ENCODE results near the gene ASB1. TPM values are rescaled to one million over a fixed set of nuclear protein-coding genes. Genes with fewer than 3 reads are reported as not detected.
"Not testable (repeated sequence)": the region's sequence is repeated elsewhere in the genome, so short reads cannot be mapped to it uniquely, and the experiment has no call there.

Gene ASB1
- total RNA-seq, 2 donors from 2014 or later: 11.9 to 27.8 TPM

GRCh38 chr2:238439917-238440316, 13.2 kb downstream of the ASB1 start:
- no peak for TF ChIP-seq CTCF (IDR thresholded peaks at IDR 0.05)
- TF ChIP-seq POLR2A (IDR thresholded peaks at IDR 0.05): no peak
- peak overlapping the region in 1 of 2 donors; percentile 26 for H3K27ac ChIP-seq

GRCh38 chr2:238440331-238440730, 13.6 kb downstream of the ASB1 start:
- no peak for TF ChIP-seq CTCF (IDR thresholded peaks at IDR 0.05)
- no peak for TF ChIP-seq POLR2A (IDR thresholded peaks at IDR 0.05)
- TF ChIP-seq POLR2AphosphoS5 (IDR thresholded peaks at IDR 0.05): no peak
- no peaks in the 10 kb centered on the region for H3K9me3 ChIP-seq
- intact Hi-C loops (cut with DNase I): no loop called here
- no peak overlapping the region for H3K4me3 ChIP-seq
- 84% methylated on average over 4 of the region's 4 CpGs for WGBS
- H3K4me1 ChIP-seq (replicated peaks): no peaks in the 10 kb centered on the region
- DNase-seq (ENCODE audit: low spot score): no peak
- H3K27me3 ChIP-seq (replicated peaks; ENCODE audit: insufficient read depth): no peaks in the 10 kb centered on the region
- H3K27ac ChIP-seq: no peak overlapping the region
- no peaks in the 10 kb centered on the region for H3K36me3 ChIP-seq

More at GRCh38 chr2:238439917-238440316, 13.2 kb downstream of the ASB1 start:
- DNase-seq (ENCODE audit: low spot score): no peak
- no peaks in the 10 kb centered on the region for H3K9me3 ChIP-seq
- intact Hi-C loops (cut with DNase I): no loop called here
- no peak overlapping the region for H3K4me3 ChIP-seq
- no peaks in the 10 kb centered on the region for H3K36me3 ChIP-seq
- WGBS: 60% methylated on average over 2 of the region's 2 CpGs
- H3K4me1 ChIP-seq (replicated peaks): no peaks in the 10 kb centered on the region
- no peaks in the 10 kb centered on the region for H3K27me3 ChIP-seq (replicated peaks; ENCODE audit: insufficient read depth)

GRCh38 chr2:238440767-238441166, 14.0 kb downstream of the ASB1 start:
- H3K27me3 ChIP-seq (replicated peaks; ENCODE audit: insufficient read depth): no peaks in the 10 kb centered on the region
- TF ChIP-seq POLR2AphosphoS5 (IDR thresholded peaks at IDR 0.05) (no peak), CTCF (IDR thresholded peaks at IDR 0.05) (no peak), POLR2A (IDR thresholded peaks at IDR 0.05) (no peak)
- no peaks in the 10 kb centered on the region for H3K9me3 ChIP-seq
- no peak overlapping the region for H3K27ac ChIP-seq
- intact Hi-C loops (cut with DNase I): no loop called here
- H3K36me3 ChIP-seq: no peaks in the 10 kb centered on the region
- H3K4me3 ChIP-seq: no peak overlapping the region
- 95% methylated on average over 11 of the region's 11 CpGs for WGBS
- H3K4me1 ChIP-seq (replicated peaks): no peaks in the 10 kb centered on the region
- DNase-seq (ENCODE audit: low spot score): no peak

- Histone ChIP-seq H3K36me3 (no peaks in the 10 kb centered on the region), H3K27ac (no peak overlapping the region), H3K4me1 (replicated peaks) (no peaks in the 10 kb centered on the region), H3K9me3 (no peaks in the 10 kb centered on the region), H3K4me3 (no peak overlapping the region), H3K27me3 (replicated peaks; ENCODE audit: insufficient read depth) (no peaks in the 10 kb centered on the region)
- TF ChIP-seq POLR2A (IDR thresholded peaks at IDR 0.05) (no peak), CTCF (IDR thresholded peaks at IDR 0.05) (no peak), POLR2AphosphoS5 (IDR thresholded peaks at IDR 0.05) (no peak)
- WGBS: 62% methylated on average over 17 of the region's 17 CpGs
- DNase-seq (ENCODE audit: low spot score): no peak
- intact Hi-C loops (cut with DNase I): no loop called here
These were observed 14.8 kb downstream of the ASB1 start for GRCh38 chr2:238441262-238442114.

- H3K27ac ChIP-seq; H3K4me3 ChIP-seq; H3K27me3 ChIP-seq (replicated peaks; ENCODE audit: insufficient read depth); H3K36me3 ChIP-seq; DNase-seq (ENCODE audit: low spot score); H3K4me1 ChIP-seq (replicated peaks); intact Hi-C loops (cut with DNase I); H3K9me3 ChIP-seq: not testable (repeated sequence)
- 72% methylated on average over 6 of the region's 6 CpGs for WGBS
These were observed 15.5 kb downstream of the ASB1 start for GRCh38 chr2:238442257-238442656.
